SJSA1 (cell line): ENCODE measurements around the gene GATA6. TPM values are rescaled to one million over a fixed set of nuclear protein-coding genes. Genes with fewer than 3 reads are reported as not detected.

Source experiments
- DNase-seq, 2 experiments: peaks; one replicate each; pipeline ENCODE4 v3.0.0-alpha.2; 2015 to 2020; ENCODE audit warnings: low spot score in 2 of 2, low read depth in 1 of 2
- H3K27ac ChIP-seq: fragments of 250-450 bp; sonication (Bioruptor Pico); 2 replicates; pipeline ENCODE4 v1.5.1; 2020; ENCODE audit warnings: mild to moderate bottlenecking, moderate library complexity
- H3K27me3 ChIP-seq: fragments of 250-450 bp; sonication (Bioruptor Pico); replicated peaks from 2 replicates; pipeline ENCODE4 v1.5.1; 2020; ENCODE audit warnings: mild to moderate bottlenecking, moderate library complexity
- H3K36me3 ChIP-seq: fragments of 250-450 bp; sonication (Bioruptor Pico); 2 replicates; pipeline ENCODE4 v1.5.1; 2020; ENCODE audit warnings: mild to moderate bottlenecking
- H3K4me1 ChIP-seq: fragments of 250-450 bp; sonication (Bioruptor Pico); replicated peaks from 2 replicates; pipeline ENCODE4 v1.6.1; 2021; ENCODE audit warnings: mild to moderate bottlenecking
- H3K4me3 ChIP-seq: fragments of 250-450 bp; sonication (Bioruptor Pico); 2 replicates; pipeline ENCODE4 v1.5.1; 2020; ENCODE audit warnings: mild to moderate bottlenecking
- H3K9me3 ChIP-seq: fragments of 250-450 bp; sonication (Bioruptor Pico); replicated peaks from 2 replicates; pipeline ENCODE4 v1.5.1; 2020; ENCODE audit warnings: mild to moderate bottlenecking
- total RNA-seq: library from RNA; depleted of rRNA; stranded (reverse); fragments of >200 nt; shearing (Covaris generic); gene quantifications from 2 replicates; pipeline ENCODE4 v1.2.3, GENCODE V29; 2014; rRNA removed

The GATA6 gene
- total RNA-seq, 1 experiment from 2014 or later: 8.8 TPM

DNA sequence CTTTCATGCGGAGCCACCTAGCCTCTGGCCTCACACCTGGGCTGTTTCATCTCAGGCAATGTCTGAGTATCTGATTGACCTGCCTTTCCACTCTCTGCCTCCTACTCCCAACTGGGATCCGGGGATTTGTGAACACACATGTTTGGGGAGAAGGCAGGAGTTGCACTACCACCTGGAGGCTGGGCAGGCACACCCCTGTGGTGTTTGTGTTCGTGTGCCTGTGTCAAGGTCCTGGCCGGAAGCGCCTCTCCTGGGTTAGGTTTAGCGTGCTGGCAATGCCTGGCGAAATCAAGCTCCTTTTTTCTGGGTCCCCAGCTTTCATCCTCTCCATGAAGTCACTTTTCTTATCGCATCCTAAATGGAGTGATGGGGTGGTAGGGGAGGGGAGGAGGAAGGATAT is 63.9 kb downstream of the GATA6 start:
- no peak overlapping the region for H3K4me3 ChIP-seq
- no peaks in the 10 kb centered on the region for H3K27me3 ChIP-seq

GRCh38 chr18:22238036-22238435 is 68.6 kb downstream of the GATA6 start:
- Histone ChIP-seq H3K4me3 (no peak overlapping the region), H3K27me3 (no peaks in the 10 kb centered on the region), H3K27ac (no peak overlapping the region), H3K9me3 (no peaks in the 10 kb centered on the region), H3K4me1 (no peaks in the 10 kb centered on the region), H3K36me3 (no peaks in the 10 kb centered on the region)
- DNase-seq: no peak

More for the DNA sequence above, 63.9 kb downstream of the GATA6 start:
- no peak for DNase-seq
- H3K9me3 ChIP-seq: no peaks in the 10 kb centered on the region
- peaks cover 8% of the 10 kb centered on the region for H3K4me1 ChIP-seq
- no peak overlapping the region for H3K27ac ChIP-seq
- no peaks in the 10 kb centered on the region for H3K36me3 ChIP-seq

DNA sequence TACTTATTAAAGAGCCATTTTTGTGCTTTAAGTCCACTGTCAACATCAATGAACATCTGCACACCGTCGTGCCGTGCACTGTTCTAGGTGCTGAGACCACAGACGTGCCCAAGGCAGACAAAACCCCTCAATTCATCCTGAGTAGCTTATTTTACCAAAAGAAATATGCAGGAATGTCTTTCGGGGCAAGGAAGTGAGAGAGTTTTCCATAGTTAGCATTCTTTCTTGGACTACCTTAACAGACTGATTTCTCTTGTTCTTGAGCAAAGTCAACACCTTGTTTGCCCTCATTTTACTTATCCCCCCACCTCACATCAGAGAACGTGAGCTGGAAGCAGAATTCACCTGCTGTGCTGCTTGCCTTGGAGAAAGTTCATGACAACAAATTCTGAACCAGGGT is 69.3 kb downstream of the GATA6 start:
- H3K9me3 ChIP-seq: no peaks in the 10 kb centered on the region
- no peaks in the 10 kb centered on the region for H3K36me3 ChIP-seq
- H3K27me3 ChIP-seq: no peaks in the 10 kb centered on the region
- H3K4me3 ChIP-seq: no peak overlapping the region
- no peak for DNase-seq
- no peak overlapping the region for H3K27ac ChIP-seq
- peaks cover 3% of the 10 kb centered on the region; the same call in 1 of the 2 replicates for H3K4me1 ChIP-seq

DNA sequence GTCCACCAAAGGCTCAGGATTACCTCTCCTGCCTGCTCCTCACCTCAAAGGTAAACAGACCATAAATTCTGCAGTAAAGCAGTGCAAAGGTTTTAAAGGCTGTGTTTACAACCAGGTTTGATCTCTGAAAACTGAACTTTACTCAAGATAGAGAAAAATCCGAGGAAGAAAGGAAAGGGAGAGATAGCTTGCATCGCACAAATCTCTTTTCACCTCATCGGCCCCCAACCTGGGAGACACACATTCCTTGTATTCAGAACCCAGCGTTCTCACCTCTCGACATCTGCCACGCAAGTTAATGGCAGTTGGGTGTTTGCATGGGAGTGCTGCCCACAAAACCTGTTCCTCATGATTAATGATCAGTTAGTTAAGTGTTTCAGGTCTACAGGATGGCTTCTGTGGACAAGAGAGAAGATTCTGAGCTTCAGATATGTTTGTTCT is 72.6 kb downstream of the GATA6 start:
- Histone ChIP-seq H3K4me3 (no peak overlapping the region), H3K27ac (no peak overlapping the region), H3K9me3 (no peaks in the 10 kb centered on the region), H3K4me1 (peaks cover 6% of the 10 kb centered on the region; the same call in 1 of the 2 replicates), H3K27me3 (no peaks in the 10 kb centered on the region), H3K36me3 (no peaks in the 10 kb centered on the region)
- DNase-seq: no peak

DNA sequence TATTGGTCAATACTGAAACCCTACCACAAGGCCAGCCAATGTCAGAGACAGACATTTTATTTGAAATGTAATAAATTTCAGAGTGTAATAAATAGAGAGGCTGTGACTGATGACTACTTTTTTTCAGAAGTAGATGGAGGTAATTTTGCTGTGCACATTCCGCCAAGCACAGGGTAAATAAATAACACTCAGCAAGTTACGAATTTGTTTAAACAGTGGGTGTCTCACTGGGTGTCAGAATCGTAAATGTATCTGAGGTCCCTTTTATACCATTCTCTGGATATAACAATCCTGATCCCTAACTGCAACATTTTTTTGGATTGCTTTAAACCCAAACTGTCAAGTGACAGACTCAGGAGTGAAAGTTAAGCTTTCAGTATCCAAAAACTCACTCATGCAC is 74.1 kb downstream of the GATA6 start:
- H3K27me3 ChIP-seq: no peaks in the 10 kb centered on the region
- no peaks in the 10 kb centered on the region for H3K36me3 ChIP-seq
- no peak overlapping the region for H3K4me3 ChIP-seq
- H3K4me1 ChIP-seq: peaks cover 6% of the 10 kb centered on the region; the same call in 1 of the 2 replicates
- DNase-seq: peak in 1 of 2 experiments; percentile 16
- no peak overlapping the region for H3K27ac ChIP-seq
- no peaks in the 10 kb centered on the region for H3K9me3 ChIP-seq

- DNase-seq: no peak
- Histone ChIP-seq H3K9me3 (no peaks in the 10 kb centered on the region), H3K27me3 (no peaks in the 10 kb centered on the region), H3K4me1 (no peaks in the 10 kb centered on the region), H3K4me3 (no peak overlapping the region), H3K36me3 (no peaks in the 10 kb centered on the region), H3K27ac (no peak overlapping the region)
Observed at GRCh38 chr18:22250026-22250425, 80.6 kb downstream of the GATA6 start.

DNA sequence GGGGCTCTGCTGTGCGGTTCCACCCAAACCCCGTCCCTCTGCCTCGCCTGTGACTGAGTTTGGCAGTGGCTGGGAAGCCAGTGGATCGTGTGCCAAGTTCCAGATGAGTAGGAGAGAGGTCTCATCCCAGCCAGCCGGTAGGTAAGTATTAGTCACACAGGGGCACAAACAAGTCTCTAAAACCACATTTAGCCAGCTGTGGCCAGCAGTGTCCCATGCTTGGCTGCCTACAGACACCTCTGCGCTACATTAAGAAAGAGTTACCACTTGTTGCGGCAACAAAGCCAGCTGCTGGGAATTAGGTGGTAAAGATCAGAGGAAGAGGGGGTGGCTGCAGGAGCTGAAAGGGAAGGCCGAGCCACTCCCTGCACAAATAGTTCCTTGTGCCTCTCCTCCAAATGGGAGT is 81.2 kb downstream of the GATA6 start:
- Histone ChIP-seq H3K4me3 (no peak overlapping the region), H3K27ac (no peak overlapping the region), H3K27me3 (no peaks in the 10 kb centered on the region), H3K36me3 (no peaks in the 10 kb centered on the region), H3K4me1 (no peaks in the 10 kb centered on the region), H3K9me3 (no peaks in the 10 kb centered on the region)
- DNase-seq: no peak

Other genes with a start within 250 kb of the GATA6 start
- gene CTAGE1, start 248.3 kb downstream of the GATA6 start, total RNA-seq: 0.11 TPM in 1 of 2 replicates, not detected in the other